Chondrocyte (in vitro differentiated cells): ENCODE results near the gene RARB. TPM values are rescaled to one million over a fixed set of nuclear protein-coding genes. Genes with fewer than 3 reads are reported as not detected.

ENCODE experiments used
- DNase-seq: peaks from one replicate; pipeline ENCODE4 v3.0.0; 2021; ENCODE audit warnings: mixed read lengths, low spot score
- H3K27ac Mint-ChIP-seq: one replicate; pipeline ENCODE4 v1.8.0; 2021; ENCODE audit warnings: mild to moderate bottlenecking, moderate library complexity, mixed read lengths; ENCODE audit not compliant: unreplicated experiment
- H3K27me3 Mint-ChIP-seq: 2 replicates; pipeline ENCODE4 v1.8.0; 2021; ENCODE audit warnings: low read depth, mixed read lengths
- H3K36me3 Mint-ChIP-seq: 2 replicates; pipeline ENCODE4 v1.8.0; 2021; ENCODE audit warnings: low read depth, mixed read lengths
- H3K4me1 Mint-ChIP-seq: 2 replicates; pipeline ENCODE4 v1.8.0; 2021; ENCODE audit warnings: low read depth, mild to moderate bottlenecking, mixed read lengths
- H3K4me3 Mint-ChIP-seq: one replicate; pipeline ENCODE4 v1.8.0; 2021; ENCODE audit warnings: mild to moderate bottlenecking, moderate library complexity, mixed read lengths; ENCODE audit not compliant: unreplicated experiment
- H3K9me3 Mint-ChIP-seq: 2 replicates; pipeline ENCODE4 v1.8.0; 2021; ENCODE audit warnings: low read depth, mixed read lengths
- total RNA-seq: library from RNA; stranded (reverse); gene quantifications from 3 replicates; pipeline ENCODE4 v1.2.1, GENCODE V29; 2021
- TF ChIP-seq, protein P1 (sequence below): fragments of 200-600 bp; sonication (generic); IDR thresholded peaks from 2 replicates; pipeline ENCODE4 v1.5.0; 2021; ENCODE audit warnings: antibody characterized with exemption, mild to moderate bottlenecking, moderate library complexity

The RARB gene
- total RNA-seq, 1 donor from 2014 or later, result 5.9 TPM

- Mint-ChIP-seq H3K36me3 (no peaks in the 10 kb centered on the region), H3K27ac (no peak overlapping the region), H3K4me3 (no peak overlapping the region), H3K9me3 (peaks cover 14% of the 10 kb centered on the region), H3K27me3 (no peaks in the 10 kb centered on the region), H3K4me1 (peaks cover 18% of the 10 kb centered on the region)
- TF ChIP-seq, protein P1, sequence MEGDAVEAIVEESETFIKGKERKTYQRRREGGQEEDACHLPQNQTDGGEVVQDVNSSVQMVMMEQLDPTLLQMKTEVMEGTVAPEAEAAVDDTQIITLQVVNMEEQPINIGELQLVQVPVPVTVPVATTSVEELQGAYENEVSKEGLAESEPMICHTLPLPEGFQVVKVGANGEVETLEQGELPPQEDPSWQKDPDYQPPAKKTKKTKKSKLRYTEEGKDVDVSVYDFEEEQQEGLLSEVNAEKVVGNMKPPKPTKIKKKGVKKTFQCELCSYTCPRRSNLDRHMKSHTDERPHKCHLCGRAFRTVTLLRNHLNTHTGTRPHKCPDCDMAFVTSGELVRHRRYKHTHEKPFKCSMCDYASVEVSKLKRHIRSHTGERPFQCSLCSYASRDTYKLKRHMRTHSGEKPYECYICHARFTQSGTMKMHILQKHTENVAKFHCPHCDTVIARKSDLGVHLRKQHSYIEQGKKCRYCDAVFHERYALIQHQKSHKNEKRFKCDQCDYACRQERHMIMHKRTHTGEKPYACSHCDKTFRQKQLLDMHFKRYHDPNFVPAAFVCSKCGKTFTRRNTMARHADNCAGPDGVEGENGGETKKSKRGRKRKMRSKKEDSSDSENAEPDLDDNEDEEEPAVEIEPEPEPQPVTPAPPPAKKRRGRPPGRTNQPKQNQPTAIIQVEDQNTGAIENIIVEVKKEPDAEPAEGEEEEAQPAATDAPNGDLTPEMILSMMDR, result no peak
- DNase-seq, result no peak
Measured at GRCh38 chr3:25397150-25397549, 30.9 kb upstream of the RARB start.

DNA sequence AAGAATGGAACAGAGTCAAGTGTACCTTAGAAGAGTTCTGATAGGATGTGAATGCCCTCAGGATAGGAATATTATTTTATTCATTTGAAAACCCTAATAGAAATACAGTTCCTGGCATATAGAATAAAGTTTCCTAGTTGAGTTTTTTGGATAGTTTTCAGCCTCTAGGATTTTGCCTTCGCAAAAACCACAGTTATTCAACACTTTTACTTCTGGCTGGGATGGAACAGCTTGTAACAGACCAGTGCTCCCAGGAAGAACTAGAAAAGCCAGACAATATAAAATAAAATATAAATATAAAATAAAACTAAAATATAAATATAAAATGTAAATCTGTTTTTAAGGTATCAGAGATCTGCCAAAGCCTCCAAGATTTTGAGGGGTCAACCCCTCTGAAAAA, 27.5 kb upstream of the RARB start:
- Mint-ChIP-seq H3K27me3 (no peaks in the 10 kb centered on the region), H3K4me1 (peaks cover 18% of the 10 kb centered on the region), H3K36me3 (no peaks in the 10 kb centered on the region), H3K4me3 (no peak overlapping the region), H3K27ac (no peak overlapping the region), H3K9me3 (no peaks in the 10 kb centered on the region)
- TF ChIP-seq, protein P1, result no peak
- DNase-seq, result no peak

DNA sequence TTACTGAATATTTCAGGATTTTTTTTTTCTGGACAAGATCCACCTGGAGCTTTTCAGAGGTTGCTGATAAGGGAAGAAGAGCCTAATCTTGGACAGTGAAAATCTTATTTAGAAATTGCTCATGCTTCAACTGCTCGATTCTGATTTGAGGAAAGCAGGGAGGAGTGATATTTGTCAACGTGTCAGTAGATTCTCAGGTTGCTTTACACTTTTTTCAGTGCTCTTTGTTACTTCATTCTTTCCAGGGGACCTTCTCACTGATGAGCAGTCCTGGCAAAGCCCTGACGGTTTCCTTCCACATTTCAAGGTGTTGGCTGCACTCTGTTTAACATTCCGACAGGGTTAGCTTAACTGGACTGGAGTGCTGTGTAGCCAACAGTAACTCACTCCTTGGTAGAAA, 24.1 kb upstream of the RARB start:
- Mint-ChIP-seq H3K4me1 (peaks cover 16% of the 10 kb centered on the region), H3K27ac (no peak overlapping the region), H3K36me3 (no peaks in the 10 kb centered on the region), H3K4me3 (no peak overlapping the region), H3K9me3 (no peaks in the 10 kb centered on the region), H3K27me3 (no peaks in the 10 kb centered on the region)
- DNase-seq, result no peak
- TF ChIP-seq, protein P1, result no peak

GRCh38 chr3:25404569-25404968, 23.5 kb upstream of the RARB start:
- TF ChIP-seq, protein P1, result no peak
- Mint-ChIP-seq H3K27ac (no peak overlapping the region), H3K36me3 (no peaks in the 10 kb centered on the region), H3K4me3 (no peak overlapping the region), H3K9me3 (no peaks in the 10 kb centered on the region), H3K4me1 (peaks cover 16% of the 10 kb centered on the region), H3K27me3 (no peaks in the 10 kb centered on the region)
- DNase-seq, result no peak

- TF ChIP-seq, protein P1, result no peak
- no peaks in the 10 kb centered on the region for H3K36me3 Mint-ChIP-seq
- DNase-seq, result no peak
- H3K27me3 Mint-ChIP-seq, result no peaks in the 10 kb centered on the region
- no peaks in the 10 kb centered on the region for H3K9me3 Mint-ChIP-seq
- H3K4me3 Mint-ChIP-seq, result no peak overlapping the region
- peaks cover 14% of the 10 kb centered on the region for H3K4me1 Mint-ChIP-seq
- no peak overlapping the region for H3K27ac Mint-ChIP-seq
Measured at GRCh38 chr3:25405335-25405734, 22.7 kb upstream of the RARB start.
